ENCODE results near the gene KLKB1.
"Not testable (repeated sequence)": the region's sequence is repeated elsewhere in the genome, so short reads cannot be mapped to it uniquely, and the experiment has no call there.

Gene KLKB1

DNA sequence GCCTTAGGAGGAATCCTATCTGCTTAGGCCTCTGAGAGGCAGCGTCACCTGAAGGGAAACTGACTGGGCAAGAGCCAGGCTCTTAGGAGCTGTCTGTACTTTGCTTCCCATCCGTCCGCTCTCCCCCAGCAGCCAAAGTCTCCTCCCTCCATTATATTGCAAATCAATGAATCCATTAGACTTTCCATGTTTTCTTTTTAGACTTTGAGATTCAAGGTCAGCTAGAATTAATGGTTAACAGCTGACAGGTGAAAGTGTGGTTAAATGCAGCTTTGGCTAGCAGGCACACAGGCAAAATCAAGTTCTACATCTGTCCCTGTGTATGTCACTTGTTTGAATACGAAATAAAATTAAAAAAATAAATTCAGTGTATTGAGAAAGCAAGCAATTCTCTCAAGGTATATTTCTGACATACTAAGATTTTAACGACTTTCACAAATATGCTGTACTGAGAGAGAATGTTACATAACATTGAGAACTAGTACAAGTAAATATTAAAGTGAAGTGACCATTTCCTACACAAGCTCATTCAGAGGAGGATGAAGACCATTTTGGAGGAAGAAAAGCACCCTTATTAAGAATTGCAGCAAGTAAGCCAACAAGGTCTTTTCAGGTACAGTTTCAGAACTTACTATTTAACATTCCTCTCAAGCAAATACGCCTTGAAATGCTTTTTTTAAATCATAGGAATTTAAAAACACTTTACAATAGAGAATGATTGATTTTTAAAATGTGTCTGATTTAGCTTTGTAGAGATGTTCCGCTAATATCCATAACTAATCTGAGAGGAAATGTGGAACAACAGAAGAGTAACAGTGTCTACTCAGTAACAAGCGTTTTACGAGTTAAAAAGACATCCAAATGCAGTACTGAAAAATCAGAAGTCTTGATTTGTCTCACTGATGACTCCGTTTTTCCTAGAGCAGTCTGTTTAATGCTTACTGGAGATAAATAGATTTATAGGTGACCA is 38.7 kb downstream of the KLKB1 start, which contains the start of gene F11:
Gene F11 (plus strand): TSS at position 507 of the 970 bp plus-strand sequence. CDS start 948 bp downstream, outside the sequence.
- DNase-seq, result no peak

DNA sequence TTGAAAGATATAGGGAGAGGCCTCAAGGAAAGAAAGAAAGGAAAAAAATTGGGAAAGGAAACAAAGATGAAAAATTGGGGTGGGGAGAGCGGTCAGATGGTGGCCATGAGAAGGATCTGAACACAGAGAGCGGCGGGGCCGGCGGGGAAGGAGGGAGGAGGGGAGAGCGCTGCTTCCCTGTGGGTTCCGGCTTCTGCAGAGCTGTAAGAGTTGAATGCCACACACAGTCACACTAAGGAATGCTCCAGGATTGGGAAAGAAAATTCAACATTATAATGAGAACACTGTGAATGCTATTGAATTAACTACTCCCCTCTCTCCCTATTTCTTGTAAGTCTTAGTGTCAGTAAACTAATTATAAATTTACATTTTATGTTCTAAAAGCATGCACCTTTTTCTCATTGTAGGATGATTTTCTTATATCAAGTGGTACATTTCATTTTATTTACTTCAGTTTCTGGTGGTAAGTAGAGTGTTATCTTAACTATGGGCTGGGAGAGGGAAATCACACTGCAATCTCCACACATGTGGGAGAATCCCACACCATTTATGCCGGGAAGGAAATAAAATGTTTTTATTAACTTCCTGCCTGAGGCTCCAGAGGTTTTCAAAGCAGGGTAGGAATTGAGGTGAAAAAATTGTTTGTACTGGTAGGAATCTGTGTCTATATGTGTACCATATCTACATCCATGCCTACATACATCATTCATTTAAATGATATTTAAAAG is 39.6 kb downstream of the KLKB1 start:
- DNase-seq, result no peak

DNA sequence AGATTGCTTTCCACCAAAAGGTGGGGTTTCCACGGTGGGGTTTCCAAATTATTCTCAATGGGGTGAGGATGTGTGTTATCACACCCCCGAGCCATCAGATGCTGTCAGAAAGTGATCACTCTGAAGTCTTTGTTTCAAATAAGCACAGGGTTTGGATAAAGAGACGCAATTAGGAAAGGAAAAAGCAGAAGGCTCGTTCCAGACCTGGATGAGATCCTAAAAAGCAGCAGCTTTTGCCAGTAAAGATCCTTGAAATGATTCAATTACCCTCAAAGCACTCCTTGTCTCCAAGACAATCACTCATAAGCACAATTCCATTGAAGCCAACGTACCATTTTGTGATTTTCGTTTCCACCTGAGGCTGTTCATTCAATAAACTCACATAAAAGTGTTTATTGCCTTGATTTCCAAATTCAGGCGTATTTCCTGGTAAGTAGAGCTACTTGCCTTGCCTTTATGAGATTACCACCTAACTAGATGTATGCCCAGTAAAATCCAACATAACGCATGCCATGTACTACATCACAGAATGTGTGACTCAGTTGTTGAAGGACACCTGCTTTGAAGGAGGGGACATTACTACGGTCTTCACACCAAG is 43.9 kb downstream of the KLKB1 start:
- no peak for DNase-seq

GRCh38 chr4:186272699-186273391 is 45.5 kb downstream of the KLKB1 start:
- DNase-seq, result no peak

DNA sequence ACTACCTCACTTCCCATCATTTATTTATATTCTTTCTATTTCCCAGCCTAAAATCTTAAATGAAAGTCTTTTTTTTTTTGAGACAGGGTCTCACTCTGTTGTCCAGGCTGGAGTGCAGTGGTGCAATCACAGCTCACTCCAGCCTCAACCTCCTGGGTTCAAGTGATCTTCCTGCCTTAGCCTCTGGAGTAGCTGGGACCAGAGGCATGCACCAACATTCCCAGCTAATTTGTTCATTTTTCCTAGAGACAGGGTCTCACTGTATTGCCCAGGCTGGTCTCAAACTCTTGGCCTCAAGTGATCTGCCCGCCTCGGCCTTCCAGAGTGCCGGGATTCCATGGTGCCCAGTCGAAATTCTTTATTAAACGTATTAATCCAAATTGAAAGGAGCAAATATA is 46.1 kb downstream of the KLKB1 start:
- not testable (repeated sequence) for DNase-seq

- no peak for DNase-seq
Measured at GRCh38 chr4:186283311-186283710, 56.0 kb downstream of the KLKB1 start.

DNA sequence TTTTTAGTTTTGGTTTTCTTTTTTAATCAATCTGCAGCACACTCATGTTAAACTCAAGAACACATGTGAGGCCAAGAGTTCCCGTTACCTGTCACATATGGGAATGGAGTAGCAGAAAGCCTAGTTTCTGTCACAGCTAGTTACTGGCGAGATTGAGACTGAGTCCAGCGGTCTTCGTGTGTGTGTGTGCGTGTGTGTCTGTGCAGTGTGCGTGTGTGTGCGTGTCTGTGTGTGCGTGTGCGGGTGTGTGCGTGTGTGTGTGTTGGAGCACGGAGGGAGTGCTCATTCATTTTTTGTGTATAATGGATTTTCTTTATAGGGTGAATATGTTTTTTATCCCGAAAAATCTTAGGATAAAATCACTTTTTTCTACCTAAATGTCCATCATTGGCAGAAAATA is 57.8 kb downstream of the KLKB1 start:
- DNase-seq, result no peak

DNA sequence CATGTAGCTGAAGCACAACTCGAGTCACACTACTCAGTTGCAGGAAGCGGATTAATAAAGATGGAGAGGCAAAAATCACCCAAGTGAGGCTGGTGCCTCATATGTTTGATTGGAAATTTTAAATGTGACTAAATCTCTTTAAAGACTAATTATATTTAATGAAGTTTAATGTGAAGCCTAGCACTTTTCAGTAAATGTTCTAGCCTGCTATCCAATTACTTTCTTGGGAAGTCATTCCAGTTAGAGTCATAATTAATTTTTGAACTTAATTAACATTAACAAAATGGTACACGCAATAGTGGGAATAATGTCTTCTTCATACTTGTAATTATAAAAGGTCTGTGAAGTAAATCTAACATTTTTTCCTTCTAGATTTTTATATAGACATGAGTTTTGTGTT is 59.3 kb downstream of the KLKB1 start:
- no peak for DNase-seq

- no peak for DNase-seq
Measured at GRCh38 chr4:186291256-186291890, 64.1 kb downstream of the KLKB1 start.

GRCh38 chr4:186294160-186294559 is 66.9 kb downstream of the KLKB1 start:
- DNase-seq, result no peak

DNA sequence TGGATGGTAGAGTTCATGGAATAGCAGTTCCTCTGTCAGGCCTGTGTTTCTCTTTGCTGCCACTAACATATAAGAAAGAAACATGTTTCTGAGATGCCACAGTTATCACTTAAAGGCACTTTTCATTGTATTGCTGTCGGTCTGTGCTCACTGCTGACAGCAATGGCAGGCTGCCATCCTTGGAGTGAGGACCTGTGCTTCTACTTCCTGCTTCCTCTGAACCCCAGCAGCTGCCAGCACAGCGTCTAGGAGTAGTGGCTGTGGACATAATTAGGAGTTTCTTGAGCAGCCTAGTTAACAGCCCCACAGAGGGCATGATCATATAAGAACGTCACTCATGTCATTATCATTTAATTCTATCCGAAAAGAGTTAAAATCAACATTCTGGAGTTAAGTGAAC is 69.2 kb downstream of the KLKB1 start:
- DNase-seq, result no peak

DNA sequence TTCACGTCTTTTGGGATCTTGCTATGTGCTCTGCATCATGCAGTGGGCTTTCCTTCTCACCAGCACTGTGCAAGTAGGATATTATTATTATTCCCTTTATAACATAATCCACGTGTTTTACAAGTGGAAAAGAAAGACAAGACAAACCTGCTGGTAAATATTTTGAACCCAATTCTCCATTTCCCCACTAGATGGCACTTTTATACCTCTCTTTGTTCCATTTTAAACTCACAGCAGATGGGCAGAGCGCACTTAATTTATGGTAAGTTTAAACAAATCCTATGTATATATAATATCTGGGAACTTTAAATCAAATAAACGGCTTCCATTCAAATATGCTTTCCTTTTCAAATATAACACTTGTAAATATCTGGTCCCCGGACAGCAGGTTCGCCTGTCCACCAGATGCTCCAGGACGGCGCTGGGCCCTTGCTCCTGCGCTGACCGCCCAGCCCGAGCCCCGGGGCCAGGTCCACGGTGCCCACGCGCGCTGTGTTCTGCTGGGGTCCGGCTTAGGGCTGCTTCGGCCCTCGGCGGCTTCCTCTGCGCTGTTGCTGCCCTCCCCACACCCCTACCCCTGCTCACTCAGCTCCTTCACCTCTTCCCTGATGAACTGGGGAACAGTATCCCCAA is 69.8 kb downstream of the KLKB1 start:
- DNase-seq, result no peak

- DNase-seq, result no peak
Measured at GRCh38 chr4:186298031-186298647, 70.8 kb downstream of the KLKB1 start.

DNA sequence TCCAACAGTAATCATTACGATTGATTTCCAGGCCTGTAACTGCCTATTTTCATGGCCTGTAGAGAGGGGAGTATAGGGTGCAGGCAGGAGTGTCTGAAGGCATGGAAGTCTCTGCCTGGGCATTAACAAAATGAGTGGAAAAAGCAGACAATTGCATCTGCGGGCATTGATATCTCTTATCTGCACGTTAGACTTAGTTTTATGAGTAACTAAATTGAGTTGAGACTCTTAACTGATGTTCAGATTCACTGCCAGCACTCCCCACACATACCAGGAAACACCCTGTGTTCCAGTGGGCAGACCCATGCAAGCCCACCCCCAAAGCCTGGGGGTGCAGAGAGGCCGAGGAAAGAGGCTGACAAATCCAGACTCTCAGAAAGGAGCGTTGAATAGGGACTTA is 72.0 kb downstream of the KLKB1 start:
- DNase-seq, result no peak

- DNase-seq, result no peak
Measured at GRCh38 chr4:186300659-186301390, 73.5 kb downstream of the KLKB1 start.

DNA sequence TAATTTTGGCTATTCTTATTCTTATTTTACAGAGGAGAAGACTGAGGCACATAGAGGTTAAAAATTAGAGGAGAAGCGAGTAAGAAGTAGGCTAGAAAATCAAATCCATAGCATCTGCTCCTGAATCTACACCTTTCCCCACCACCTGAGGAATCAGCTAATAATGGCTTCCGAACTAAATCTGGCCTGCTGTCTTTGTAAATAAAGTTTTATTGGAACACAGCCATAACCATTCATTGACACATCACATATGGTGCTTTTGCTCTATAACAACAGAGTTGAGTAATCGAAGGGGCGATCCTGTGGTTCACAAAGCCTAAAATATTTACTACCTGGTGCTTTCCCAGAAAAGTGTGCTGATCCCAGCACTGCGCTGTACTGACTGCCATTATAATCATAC is 76.9 kb downstream of the KLKB1 start:
- no peak for DNase-seq

DNA sequence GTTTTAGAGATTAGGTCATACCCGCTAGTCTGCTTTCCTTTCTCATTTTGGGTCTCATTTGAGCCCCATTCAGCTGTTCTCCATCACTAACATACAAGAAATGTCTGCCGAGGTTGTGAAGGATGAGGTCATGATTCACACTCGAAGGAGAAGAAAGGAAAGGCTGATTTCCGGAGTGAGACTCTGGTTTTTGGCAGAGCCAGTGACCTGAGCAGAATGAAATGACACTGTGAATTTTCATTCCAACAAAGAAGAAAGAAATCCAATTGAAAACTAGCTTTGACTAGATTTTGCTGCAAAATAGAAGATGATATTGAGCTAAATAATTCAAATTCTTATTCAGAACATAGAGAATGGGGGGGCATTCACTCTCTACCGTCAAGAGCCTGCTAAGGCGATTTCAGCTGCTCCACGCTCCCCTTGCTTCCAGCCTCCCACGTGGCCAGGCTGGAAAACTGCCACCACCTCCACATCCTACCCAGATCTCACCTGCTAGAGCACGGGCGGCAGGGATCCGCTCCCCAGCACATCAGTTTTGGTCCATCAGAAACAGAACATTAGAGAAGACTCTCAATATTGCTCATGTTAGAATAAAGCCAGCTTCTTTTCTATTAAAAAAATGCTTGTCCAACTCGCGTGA is 77.7 kb downstream of the KLKB1 start:
- no peak for DNase-seq

GRCh38 chr4:186307497-186307896 is 80.2 kb downstream of the KLKB1 start:
- DNase-seq, result no peak

- no peak for DNase-seq
Measured at GRCh38 chr4:186307916-186308315, 80.6 kb downstream of the KLKB1 start.
